Neural cell (in vitro differentiated cells): ENCODE measurements around the gene ING1. TPM values are rescaled to one million over a fixed set of nuclear protein-coding genes. Genes with fewer than 3 reads are reported as not detected.

Experiments
- H2AFZ ChIP-seq: fragments of 200-600, 300-800 bp; sonication (generic), shearing (Covaris generic); 2 replicates; pipeline ENCODE4 v1.6.0; 2014; ENCODE audit warnings: low read depth, mild to moderate bottlenecking, antibody characterized with exemption, low read length, moderate library complexity
- H3F3A ChIP-seq: fragments of 200-600 bp; shearing (Covaris generic); 2 replicates; pipeline ENCODE4 v1.6.1; 2016; ENCODE audit warnings: mild to moderate bottlenecking, moderate library complexity, mixed read lengths, antibody characterized with exemption, low read length; ENCODE audit not compliant: insufficient read depth, poor library complexity, severe bottlenecking
- H3K27ac ChIP-seq: fragments of 200-600, 300-800 bp; sonication (generic), shearing (Covaris generic); 2 replicates; pipeline ENCODE4 v1.5.1; 2014; ENCODE audit warnings: mild to moderate bottlenecking, low read length, moderate library complexity
- H3K27me3 ChIP-seq: fragments of 300-800, 200-600 bp; sonication (generic), shearing (Covaris generic); 2 replicates; pipeline ENCODE4 v1.6.0; 2014; ENCODE audit warnings: mild to moderate bottlenecking, low read depth, low read length, moderate library complexity; ENCODE audit not compliant: insufficient read depth
- H3K36me3 ChIP-seq: fragments of 300-800, 200-600 bp; sonication (generic), shearing (Covaris generic); 2 replicates; pipeline ENCODE4 v1.5.1; 2014; ENCODE audit warnings: mild to moderate bottlenecking, antibody characterized with exemption, low read length, moderate library complexity; ENCODE audit not compliant: insufficient read depth
- H3K4me2 ChIP-seq: fragments of 300-800, 200-600 bp; sonication (generic), shearing (Covaris generic); 2 replicates; pipeline ENCODE4 v1.6.0; 2014; ENCODE audit warnings: mild to moderate bottlenecking, low read length
- H3K4me3 ChIP-seq: fragments of 300-800, 200-600 bp; sonication (generic), shearing (Covaris generic); 2 replicates; pipeline ENCODE4 v1.5.1; 2014; ENCODE audit warnings: mild to moderate bottlenecking, low read length, moderate library complexity
- H3K79me2 ChIP-seq: fragments of 200-600 bp; shearing (Covaris generic); replicated peaks from 2 replicates; pipeline ENCODE4 v1.6.0; 2014; ENCODE audit warnings: mild to moderate bottlenecking, low read length, moderate library complexity; ENCODE audit not compliant: insufficient read depth
- H3K9ac ChIP-seq: fragments of 300-800, 200-600 bp; sonication (generic), shearing (Covaris generic); 2 replicates; pipeline ENCODE4 v1.6.1; 2016; ENCODE audit warnings: mild to moderate bottlenecking, low read length, mixed read lengths
- H3K9me2 ChIP-seq: fragments of 200-600 bp; shearing (Covaris generic); 2 replicates; pipeline ENCODE4 v1.6.1; 2016; ENCODE audit warnings: mild to moderate bottlenecking, low read length, mixed read lengths; ENCODE audit not compliant: insufficient read depth
- H3K9me3 ChIP-seq: fragments of 200-600, 300-800 bp; sonication (generic), shearing (Covaris generic); 2 replicates; pipeline ENCODE4 v1.6.1; 2016; ENCODE audit warnings: mild to moderate bottlenecking, mixed run types, low read length, moderate library complexity, mixed read lengths
- H4K20me1 ChIP-seq: fragments of 200-600 bp; shearing (Covaris generic); 2 replicates; pipeline ENCODE4 v1.6.1; 2016; ENCODE audit warnings: mild to moderate bottlenecking, mixed run types; ENCODE audit not compliant: insufficient read depth
- CTCF ChIP-seq: fragments of 450-650 bp; IDR thresholded peaks from 2 replicates; pipeline ENCODE4 v1.5.1; 2014; ENCODE audit warnings: antibody characterized with exemption, mild to moderate bottlenecking, moderate library complexity; ENCODE audit not compliant: poor library complexity, severe bottlenecking
- EP300 ChIP-seq: fragments of 450-650 bp; conservative IDR thresholded peaks from 2 replicates; pipeline ENCODE4 v1.6.1; 2014; ENCODE audit warnings: antibody characterized with exemption, mild to moderate bottlenecking, moderate library complexity; ENCODE audit not compliant: poor library complexity, severe bottlenecking
- EZH2 ChIP-seq: fragments of 200-600, 300-800 bp; shearing (Covaris generic), sonication (generic); IDR thresholded peaks from 2 replicates; pipeline ENCODE4 v1.6.1; 2014; ENCODE audit warnings: antibody characterized with exemption, low read length, borderline replicate concordance, mild to moderate bottlenecking; ENCODE audit not compliant: insufficient read depth, poor library complexity, severe bottlenecking
- MXI1 ChIP-seq: fragments of 450-650 bp; conservative IDR thresholded peaks from 2 replicates; pipeline ENCODE4 v1.6.1; 2014; ENCODE audit warnings: antibody characterized with exemption, mild to moderate bottlenecking; ENCODE audit not compliant: poor library complexity, severe bottlenecking
- POLR2AphosphoS5 ChIP-seq: IDR thresholded peaks from 2 replicates; pipeline ENCODE4 v1.6.1; 2012
- RAD21 ChIP-seq: fragments of 450-650 bp; conservative IDR thresholded peaks from 2 replicates; pipeline ENCODE4 v1.6.1; 2014; ENCODE audit warnings: antibody characterized with exemption, mild to moderate bottlenecking, moderate library complexity
- REST ChIP-seq: IDR thresholded peaks from 2 replicates; pipeline ENCODE4 v1.6.1; 2012; ENCODE audit warnings: borderline replicate concordance
- SMC3 ChIP-seq: fragments of 450-650 bp; conservative IDR thresholded peaks from 2 replicates; pipeline ENCODE4 v1.6.1; 2014; ENCODE audit warnings: antibody characterized with exemption, mild to moderate bottlenecking, moderate library complexity; ENCODE audit not compliant: poor library complexity
- TAF1 ChIP-seq: IDR thresholded peaks from 2 replicates; pipeline ENCODE4 v1.6.1; 2012; ENCODE audit warnings: low read depth
- polyA plus RNA-seq: library from polyadenylated mRNA; depleted of rRNA; stranded (reverse); fragments of >200 nt; gene quantifications from 2 replicates; pipeline ENCODE4 v1.2.3, GENCODE V29; 2014

Gene ING1
- polyA plus RNA-seq, 1 donor from 2014 or later: 23.2 TPM

- no peaks in the 10 kb centered on the region for H4K20me1 ChIP-seq
- no peaks in the 10 kb centered on the region for H3K27me3 ChIP-seq
- no peak overlapping the region for H3K4me2 ChIP-seq
- TF ChIP-seq MXI1 (no peak), REST (no peak), POLR2AphosphoS5 (no peak), CTCF (no peak), EZH2 (no peak), SMC3 (no peak), RAD21 (no peak), TAF1 (no peak), EP300 (no peak)
- H3K4me3 ChIP-seq: no peak overlapping the region
- no peak overlapping the region for H3K27ac ChIP-seq
- no peaks in the 10 kb centered on the region for H3K9me3 ChIP-seq
- no peak overlapping the region for H2AFZ ChIP-seq
- H3K79me2 ChIP-seq: no peaks in the 10 kb centered on the region
- no peaks in the 10 kb centered on the region for H3F3A ChIP-seq
- no peaks in the 10 kb centered on the region for H3K36me3 ChIP-seq
- H3K9ac ChIP-seq: no peak overlapping the region
- no peaks in the 10 kb centered on the region for H3K9me2 ChIP-seq
These were observed 53.4 kb downstream of the ING1 start for GRCh38 chr13:110766671-110767430.

- no peaks in the 10 kb centered on the region for H3K79me2 ChIP-seq
- no peak overlapping the region for H3K27ac ChIP-seq
- H3K4me2 ChIP-seq: no peak overlapping the region
- no peaks in the 10 kb centered on the region for H3F3A ChIP-seq
- TF ChIP-seq TAF1 (no peak), POLR2AphosphoS5 (no peak), RAD21 (no peak), SMC3 (no peak), MXI1 (no peak), EZH2 (no peak), EP300 (no peak), CTCF (no peak), REST (no peak)
- no peaks in the 10 kb centered on the region for H3K36me3 ChIP-seq
- H3K9ac ChIP-seq: no peak overlapping the region
- no peaks in the 10 kb centered on the region for H4K20me1 ChIP-seq
- H3K9me2 ChIP-seq: no peaks in the 10 kb centered on the region
- no peaks in the 10 kb centered on the region for H3K27me3 ChIP-seq
- no peaks in the 10 kb centered on the region for H3K9me3 ChIP-seq
- no peak overlapping the region for H2AFZ ChIP-seq
- no peak overlapping the region for H3K4me3 ChIP-seq
These were observed 54.0 kb downstream of the ING1 start for GRCh38 chr13:110767476-110767875.
